Epithelial cell of proximal tubule (primary cell): ENCODE measurements around the gene FOXD3. TPM values are rescaled to one million over a fixed set of nuclear protein-coding genes. Genes with fewer than 3 reads are reported as not detected.

Experiments
- DNase-seq: peaks from one replicate; pipeline ENCODE4 v3.0.0-alpha.2; 2011; ENCODE audit warnings: low read depth
- H3K4me3 ChIP-seq: 2 replicates; pipeline ENCODE4 v1.5.1; 2011; ENCODE audit warnings: low read depth, mild to moderate bottlenecking, low read length
- total RNA-seq: library from RNA; depleted of rRNA; stranded (reverse); fragments of >200 nt; gene quantifications from 2 replicates; pipeline ENCODE4 v1.2.3, GENCODE V29; 2015
- TF ChIP-seq, protein P1 (sequence below): conservative IDR thresholded peaks from 2 replicates; pipeline ENCODE4 v1.5.1; 2012; ENCODE audit warnings: low read depth, mild to moderate bottlenecking, low read length

The FOXD3 gene
- total RNA-seq, 1 donor from 2014 or later: not detected

DNA sequence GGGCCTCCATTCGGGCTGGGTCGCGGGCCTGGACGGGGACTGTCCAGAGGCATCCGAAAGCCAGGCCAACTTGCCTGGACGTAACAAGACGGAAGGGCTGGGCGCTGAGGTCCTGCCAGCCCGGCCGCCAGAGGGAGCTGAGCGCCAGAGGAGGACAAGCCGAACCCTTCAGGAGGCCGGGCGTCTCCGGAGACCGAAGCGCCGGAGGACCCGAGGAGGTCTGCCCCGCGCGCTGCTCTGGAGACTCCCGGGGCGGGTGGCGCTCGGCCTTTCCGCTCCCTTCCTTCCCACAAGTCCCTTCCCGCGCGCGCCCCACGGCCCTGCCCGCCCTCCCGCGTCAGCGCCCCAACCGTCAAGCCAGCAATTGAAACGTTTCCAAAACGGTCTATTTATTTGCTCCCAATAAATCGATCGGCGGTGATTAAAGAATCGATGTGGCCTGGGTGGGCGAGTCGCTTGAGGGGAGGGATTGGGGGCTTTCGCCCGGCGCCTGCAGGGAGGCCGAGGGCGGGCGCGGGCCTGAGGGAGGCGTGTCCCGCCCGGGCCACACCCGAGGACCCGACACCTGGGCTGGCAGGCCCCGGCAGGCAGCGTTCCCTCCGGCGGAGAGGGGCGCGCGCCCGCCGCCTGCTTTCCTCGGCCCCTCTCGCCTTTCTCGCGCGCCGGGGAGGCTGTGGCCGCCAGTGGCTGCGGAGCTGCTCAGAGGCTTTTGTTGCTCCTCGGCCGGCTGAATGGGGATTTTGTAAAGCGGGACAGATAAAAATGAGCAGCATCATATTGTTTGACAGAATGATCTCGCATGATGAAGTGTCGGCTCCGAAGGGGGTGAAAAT, 5.2 kb upstream of the FOXD3 start:
- no peak for DNase-seq
- peak overlapping the region; percentile 28 for H3K4me3 ChIP-seq
- TF ChIP-seq, protein P1, sequence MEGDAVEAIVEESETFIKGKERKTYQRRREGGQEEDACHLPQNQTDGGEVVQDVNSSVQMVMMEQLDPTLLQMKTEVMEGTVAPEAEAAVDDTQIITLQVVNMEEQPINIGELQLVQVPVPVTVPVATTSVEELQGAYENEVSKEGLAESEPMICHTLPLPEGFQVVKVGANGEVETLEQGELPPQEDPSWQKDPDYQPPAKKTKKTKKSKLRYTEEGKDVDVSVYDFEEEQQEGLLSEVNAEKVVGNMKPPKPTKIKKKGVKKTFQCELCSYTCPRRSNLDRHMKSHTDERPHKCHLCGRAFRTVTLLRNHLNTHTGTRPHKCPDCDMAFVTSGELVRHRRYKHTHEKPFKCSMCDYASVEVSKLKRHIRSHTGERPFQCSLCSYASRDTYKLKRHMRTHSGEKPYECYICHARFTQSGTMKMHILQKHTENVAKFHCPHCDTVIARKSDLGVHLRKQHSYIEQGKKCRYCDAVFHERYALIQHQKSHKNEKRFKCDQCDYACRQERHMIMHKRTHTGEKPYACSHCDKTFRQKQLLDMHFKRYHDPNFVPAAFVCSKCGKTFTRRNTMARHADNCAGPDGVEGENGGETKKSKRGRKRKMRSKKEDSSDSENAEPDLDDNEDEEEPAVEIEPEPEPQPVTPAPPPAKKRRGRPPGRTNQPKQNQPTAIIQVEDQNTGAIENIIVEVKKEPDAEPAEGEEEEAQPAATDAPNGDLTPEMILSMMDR: peak; percentile 50

DNA sequence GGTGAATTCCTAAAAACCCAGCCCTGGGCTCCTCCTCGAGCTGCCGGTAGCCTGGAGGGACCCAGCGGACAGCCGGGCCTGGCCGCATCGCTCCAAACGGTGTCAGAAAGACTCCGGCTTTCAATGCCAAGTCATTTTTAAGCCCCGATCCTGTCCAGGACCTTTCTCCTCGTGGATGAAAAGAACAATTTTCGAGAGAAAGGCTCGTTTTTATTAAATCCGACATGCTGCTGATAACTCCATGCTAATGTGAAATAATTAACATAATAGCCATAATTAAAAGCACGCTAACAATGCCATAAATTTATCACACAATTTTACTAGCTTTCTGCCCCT, 4.6 kb upstream of the FOXD3 start:
- no peak overlapping the region for H3K4me3 ChIP-seq
- DNase-seq: no peak
- TF ChIP-seq, protein P1: no peak

DNA sequence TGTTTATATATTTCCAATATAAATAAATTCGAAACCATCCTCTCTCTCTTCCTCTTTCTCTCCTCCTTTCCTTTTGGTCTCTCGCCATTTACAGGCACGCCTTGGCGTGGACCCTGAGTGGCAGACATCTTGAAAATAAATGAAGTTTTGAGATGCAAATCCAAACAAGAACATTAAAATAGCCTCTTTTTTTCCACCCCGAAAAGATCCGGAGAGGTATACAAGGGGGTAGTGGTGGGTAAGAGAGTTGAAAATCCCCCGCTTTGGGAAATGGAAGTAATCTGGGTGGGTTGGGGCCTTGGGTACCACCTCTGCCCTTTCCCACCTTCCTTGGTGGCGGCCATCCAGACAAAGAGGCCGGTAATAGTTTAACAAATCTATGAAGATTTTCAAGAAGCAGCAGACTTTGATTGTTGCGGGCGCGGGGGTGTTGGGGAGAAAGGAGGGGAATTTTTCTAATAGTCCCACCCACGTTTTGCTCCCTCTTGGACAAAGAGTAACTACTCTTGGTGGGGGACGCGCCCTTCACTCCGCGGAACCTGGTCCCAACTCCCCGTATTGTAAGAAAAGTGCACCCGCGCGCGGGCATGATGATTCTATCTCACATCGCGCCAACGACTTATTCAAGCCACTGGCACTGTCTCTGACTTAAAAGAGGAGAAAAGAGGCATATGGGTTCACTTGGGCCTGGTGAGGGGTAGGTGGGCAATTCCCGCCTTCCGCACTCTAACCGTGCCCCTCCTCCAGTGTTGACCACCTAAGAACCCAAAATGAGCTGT, 4.0 kb upstream of the FOXD3 start:
- no peak for DNase-seq
- TF ChIP-seq, protein P1: no peak
- H3K4me3 ChIP-seq: no peak overlapping the region

DNA sequence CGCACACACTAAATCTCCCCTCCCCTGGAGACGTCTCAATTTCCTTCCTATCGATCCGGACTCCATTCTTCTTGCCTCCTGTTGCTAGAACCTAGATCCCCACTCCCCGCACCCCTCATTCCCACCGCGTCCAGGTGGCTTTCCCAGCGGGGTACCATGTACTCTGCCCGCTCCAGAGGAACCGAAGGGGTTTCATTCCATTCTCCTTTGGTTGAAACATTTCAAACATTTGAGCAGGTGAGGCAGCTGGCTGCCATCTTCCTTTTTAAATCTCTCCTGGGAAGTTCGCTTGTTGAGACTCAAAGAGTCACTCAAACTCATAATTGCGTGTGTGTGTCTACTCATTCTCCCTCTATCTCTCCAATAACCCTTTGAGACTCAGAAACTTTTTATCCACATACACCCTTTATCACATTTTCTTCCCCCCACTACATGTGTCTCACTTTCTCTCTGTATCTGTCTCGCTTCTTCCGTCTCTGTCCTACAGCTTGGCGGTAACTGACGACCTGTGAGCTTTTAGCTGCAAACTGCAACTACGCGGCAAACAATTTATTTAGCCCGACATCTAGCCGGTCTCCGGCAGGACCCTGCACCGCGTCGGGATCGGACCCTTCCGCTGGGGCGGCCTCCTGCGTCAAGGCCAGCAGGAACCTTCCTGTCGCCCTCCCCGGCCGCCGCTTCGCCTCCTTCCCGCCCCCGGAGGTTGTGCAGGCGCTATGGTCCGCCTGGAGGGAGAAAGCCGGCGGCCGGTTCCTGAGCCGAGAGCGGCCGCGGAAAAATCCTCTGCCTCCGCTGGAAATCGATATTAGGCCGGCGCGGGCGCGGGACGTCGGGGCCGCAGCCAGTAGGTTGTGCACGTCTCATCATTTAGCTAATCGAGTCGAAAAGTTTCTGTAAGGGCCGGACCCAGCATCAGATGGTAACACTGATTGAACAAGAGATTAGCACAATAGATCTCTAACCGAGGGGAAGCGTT, 3.0 kb upstream of the FOXD3 start:
- no peak overlapping the region for H3K4me3 ChIP-seq
- DNase-seq: no peak
- TF ChIP-seq, protein P1: no peak

DNA sequence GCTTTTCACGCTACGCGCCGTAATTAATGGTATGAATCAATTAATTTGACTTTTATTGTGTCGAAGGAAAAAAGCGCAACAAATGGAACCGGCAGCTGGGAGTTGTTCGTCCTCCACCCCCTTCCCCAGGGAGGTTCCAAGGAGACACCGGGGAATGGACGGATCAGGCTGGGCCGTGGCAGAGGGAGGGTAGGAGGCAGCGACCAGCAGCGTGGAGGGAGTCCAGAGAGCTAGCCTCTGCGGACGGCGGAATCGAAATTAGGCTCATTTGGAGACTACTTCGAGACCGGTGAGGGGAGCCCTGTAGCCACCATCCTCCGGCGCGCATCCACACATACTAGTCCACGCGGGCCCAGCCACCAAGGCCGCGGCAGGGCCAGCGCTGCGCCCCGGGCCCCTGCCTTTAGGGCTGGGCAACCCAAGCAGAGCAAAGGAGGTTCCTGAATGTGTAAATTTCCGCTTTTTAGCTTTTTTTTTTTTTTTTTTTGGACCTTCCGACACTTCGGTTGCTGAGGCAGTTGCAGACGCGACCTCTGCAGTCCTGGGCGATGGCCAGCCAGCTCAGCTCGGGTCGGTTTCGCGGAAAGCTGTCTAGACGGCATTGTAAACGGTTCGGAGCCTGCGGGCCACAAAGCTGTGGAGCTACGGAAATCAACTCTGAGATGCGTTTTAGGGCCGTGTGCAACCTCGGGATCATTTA, 2.2 kb upstream of the FOXD3 start:
- DNase-seq: no peak
- no peak overlapping the region for H3K4me3 ChIP-seq
- TF ChIP-seq, protein P1: no peak
